AG09319 (cell line): ENCODE results near the gene CFAP46.

Experiments used
- DNase-seq: peaks from one replicate; pipeline ENCODE4 v3.0.0-alpha.2; 2010; ENCODE audit warnings: low read depth; ENCODE audit errors: extremely low read depth
- CTCF ChIP-seq: IDR thresholded peaks from 2 replicates; pipeline ENCODE4 v1.5.1; 2011; ENCODE audit warnings: low read depth, mild to moderate bottlenecking, inconsistent platforms, low read length, moderate library complexity

The CFAP46 gene

GRCh38 chr10:132912225-132912712, 30.1 kb downstream of the CFAP46 start:
- no peak for TF ChIP-seq CTCF
- DNase-seq = no peak

- TF ChIP-seq CTCF = no peak
Measured at GRCh38 chr10:132911786-132912097, 30.6 kb downstream of the CFAP46 start.

GRCh38 chr10:132910901-132911785, 31.2 kb downstream of the CFAP46 start:
- no peak for TF ChIP-seq CTCF
- no peak for DNase-seq

More at GRCh38 chr10:132911786-132912097, 30.6 kb downstream of the CFAP46 start:
- no peak for DNase-seq

GRCh38 chr10:132910186-132910880, 32.0 kb downstream of the CFAP46 start:
- TF ChIP-seq CTCF = no peak
- DNase-seq = no peak

GRCh38 chr10:132909491-132910071, 32.8 kb downstream of the CFAP46 start:
- DNase-seq = no peak
- TF ChIP-seq CTCF = no peak

- no peak for TF ChIP-seq CTCF
- no peak for DNase-seq
Measured at GRCh38 chr10:132908621-132909295, 33.6 kb downstream of the CFAP46 start.
